Measurements from ENCODE around the gene LBR.
A peak's percentile ranks its signal among the peaks of the same experiment; 100 is the strongest.

Gene LBR

DNA sequence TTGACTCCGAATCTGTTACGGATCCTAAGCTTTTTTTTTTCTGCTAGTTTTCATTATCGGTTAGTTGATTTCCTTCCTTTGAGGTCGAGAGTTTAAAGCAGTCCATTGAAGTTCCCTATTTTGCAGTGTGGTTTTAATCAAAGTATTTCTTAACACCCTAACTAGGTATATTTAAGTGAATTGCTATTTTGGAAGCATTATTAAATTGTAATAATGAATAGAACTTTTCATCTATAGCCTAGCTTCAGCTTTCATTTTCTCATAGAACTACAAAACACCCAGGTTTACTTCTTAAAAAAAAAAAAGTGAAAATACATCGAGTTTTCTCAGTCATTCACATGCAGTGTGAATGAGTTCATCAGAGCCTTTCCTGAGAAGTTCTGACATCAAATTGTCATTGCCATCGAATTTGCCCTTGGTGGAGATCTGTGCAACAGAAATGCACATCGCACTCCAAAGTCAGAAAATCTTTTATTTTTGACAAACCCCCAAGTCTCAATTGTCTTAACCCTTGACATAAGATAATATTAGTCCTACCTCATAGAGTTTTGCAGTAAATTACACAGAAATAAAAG lies 1.1 kb upstream of the LBR start:
- TF ChIP-seq, protein P1, sequence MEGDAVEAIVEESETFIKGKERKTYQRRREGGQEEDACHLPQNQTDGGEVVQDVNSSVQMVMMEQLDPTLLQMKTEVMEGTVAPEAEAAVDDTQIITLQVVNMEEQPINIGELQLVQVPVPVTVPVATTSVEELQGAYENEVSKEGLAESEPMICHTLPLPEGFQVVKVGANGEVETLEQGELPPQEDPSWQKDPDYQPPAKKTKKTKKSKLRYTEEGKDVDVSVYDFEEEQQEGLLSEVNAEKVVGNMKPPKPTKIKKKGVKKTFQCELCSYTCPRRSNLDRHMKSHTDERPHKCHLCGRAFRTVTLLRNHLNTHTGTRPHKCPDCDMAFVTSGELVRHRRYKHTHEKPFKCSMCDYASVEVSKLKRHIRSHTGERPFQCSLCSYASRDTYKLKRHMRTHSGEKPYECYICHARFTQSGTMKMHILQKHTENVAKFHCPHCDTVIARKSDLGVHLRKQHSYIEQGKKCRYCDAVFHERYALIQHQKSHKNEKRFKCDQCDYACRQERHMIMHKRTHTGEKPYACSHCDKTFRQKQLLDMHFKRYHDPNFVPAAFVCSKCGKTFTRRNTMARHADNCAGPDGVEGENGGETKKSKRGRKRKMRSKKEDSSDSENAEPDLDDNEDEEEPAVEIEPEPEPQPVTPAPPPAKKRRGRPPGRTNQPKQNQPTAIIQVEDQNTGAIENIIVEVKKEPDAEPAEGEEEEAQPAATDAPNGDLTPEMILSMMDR (IDR thresholded peaks at IDR 0.05; ENCODE audit: low read depth, low read length, missing control alignments): no peak
- DNase-seq: no peak
- Histone ChIP-seq H3K4me3 (ENCODE audit: low read depth, low read length) (peak overlapping the region; percentile 83), H3K27me3 (replicated peaks) (no peaks in the 10 kb centered on the region), H3K27ac (peak overlapping the region; percentile 61), H3K36me3 (replicated peaks) (no peaks in the 10 kb centered on the region)
- in situ Hi-C loops (cut with HindIII; ENCODE audit: low pct_ligation_motif_present, low sequenced_read_pairs): no loop called here

DNA sequence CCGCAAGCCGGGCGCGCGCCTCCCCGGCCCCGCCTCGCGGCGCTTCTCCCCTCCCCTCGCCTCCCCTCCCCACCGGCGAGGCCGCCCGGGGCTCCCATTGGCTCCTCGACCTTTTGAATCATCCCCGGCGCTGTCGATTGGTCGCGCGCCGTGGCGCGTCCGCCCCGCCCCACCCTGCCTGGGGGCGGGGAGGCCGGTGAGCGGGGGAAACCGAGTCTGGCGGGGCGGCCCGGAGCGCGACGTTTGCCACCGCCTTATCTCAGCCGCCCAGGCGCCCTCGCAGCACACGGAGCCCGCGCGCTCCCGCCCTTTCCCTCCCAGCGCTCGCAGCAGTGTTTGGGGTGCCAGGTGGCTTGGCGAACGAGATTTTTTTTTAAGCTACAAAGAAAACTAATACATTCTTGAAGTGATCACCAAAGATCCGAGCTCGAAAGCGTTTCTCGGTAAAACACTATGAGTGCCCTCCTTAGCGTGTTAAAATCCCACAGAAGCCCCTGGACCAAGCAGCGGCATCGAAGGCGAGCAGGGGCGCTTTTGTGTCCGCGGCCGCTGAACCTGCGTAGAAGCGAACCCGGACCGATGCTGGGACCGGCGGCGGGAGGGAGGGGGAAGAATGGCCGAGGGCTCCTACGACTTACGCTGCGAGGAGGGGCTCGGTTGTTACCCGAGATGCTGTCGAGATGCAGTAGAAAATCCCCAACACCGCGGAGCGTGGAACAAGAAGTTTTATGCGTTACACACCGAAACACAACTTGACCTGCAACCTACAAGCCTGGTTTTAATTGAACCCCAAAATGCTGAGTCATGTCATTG lies 436 bp upstream of the LBR start:
- in situ Hi-C loops (cut with HindIII; ENCODE audit: low pct_ligation_motif_present, low sequenced_read_pairs): no loop called here
- H3K27ac ChIP-seq: peak overlapping the region; percentile 61
- TF ChIP-seq, protein P1 (IDR thresholded peaks at IDR 0.05; ENCODE audit: low read depth, low read length, missing control alignments): no peak

DNA sequence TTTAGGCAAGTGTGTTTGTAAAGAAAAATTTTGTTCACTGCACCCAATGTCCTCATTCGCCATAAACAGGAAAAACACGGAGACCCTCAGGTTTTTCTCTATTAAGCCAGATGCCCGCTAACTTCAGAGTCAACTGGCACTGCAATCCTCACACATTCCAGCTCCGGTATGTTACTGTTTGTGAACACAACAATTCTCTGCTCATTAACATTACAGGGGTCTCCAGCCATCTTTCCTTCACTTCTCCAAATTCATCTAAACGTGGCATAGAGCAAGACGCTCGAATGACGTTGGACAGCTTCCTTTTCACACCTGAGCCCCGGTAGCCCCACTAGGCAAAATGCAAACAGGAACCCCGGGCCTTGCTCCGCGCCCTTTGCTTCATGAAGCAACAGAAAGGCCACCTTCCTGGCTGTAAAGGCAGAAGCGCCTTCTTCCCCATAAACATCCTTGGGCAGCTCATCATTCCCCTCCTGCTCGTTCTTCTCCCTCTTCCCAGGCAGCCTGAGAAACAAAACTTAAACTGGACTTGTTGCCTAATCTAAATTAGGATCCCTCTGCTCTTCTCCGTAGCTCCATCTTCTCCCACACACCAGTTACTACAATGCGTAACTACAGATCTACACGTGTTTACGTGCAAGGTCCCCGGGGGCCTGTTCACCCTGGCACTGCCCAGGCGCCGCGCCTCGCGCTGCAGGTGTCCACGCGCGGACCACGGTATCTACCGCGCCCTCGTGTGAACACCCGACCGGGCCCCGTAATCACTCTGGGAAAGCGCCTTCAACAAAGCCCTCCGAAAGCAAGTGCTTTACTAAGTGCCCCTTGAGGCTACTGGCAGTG lies 1.2 kb downstream of the LBR start:
- Histone ChIP-seq H3K27ac (no peak overlapping the region), H3K4me3 (ENCODE audit: low read depth, low read length) (peak overlapping the region; percentile 83), H3K27me3 (replicated peaks) (no peaks in the 10 kb centered on the region), H3K36me3 (replicated peaks) (peaks cover 2% of the 10 kb centered on the region)
- in situ Hi-C loops (cut with HindIII; ENCODE audit: low pct_ligation_motif_present, low sequenced_read_pairs): no loop called here
- TF ChIP-seq, protein P1 (IDR thresholded peaks at IDR 0.05; ENCODE audit: low read depth, low read length, missing control alignments): no peak
- DNase-seq: no peak

More for the DNA sequence above, 436 bp upstream of the LBR start:
- Histone ChIP-seq H3K4me3 (ENCODE audit: low read depth, low read length) (peak overlapping the region; percentile 83), H3K36me3 (replicated peaks) (no peaks in the 10 kb centered on the region), H3K27me3 (replicated peaks) (no peaks in the 10 kb centered on the region)
- DNase-seq: peak; percentile 79

DNA sequence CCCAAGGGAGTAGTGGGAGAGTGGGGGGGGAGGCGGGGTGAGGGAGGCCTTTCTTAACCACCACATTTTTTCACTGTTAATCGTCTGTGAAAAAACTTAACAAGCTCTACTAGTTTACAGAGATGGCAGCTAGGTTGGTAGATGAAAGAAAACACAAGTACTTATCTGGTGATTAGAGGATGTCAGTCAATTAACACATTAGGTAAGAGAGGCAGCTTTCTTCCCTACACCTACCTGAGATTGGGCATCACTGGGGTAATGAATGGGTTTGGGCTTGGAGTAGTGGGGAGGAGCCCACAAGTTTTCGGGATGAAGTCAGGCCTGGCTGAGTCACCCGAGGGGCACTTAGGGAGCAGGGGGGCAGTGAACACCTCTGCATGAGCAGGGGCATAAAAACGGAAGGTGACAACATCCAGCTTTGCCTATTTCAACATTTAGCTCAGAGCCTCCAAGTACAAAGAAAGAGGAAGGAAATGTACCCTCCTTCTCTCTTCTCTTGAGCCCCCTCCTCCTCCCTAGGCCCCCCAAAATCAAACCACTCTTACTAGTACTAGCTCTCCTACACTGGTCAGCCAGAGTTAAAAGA lies 2.5 kb downstream of the LBR start:
- no peak for DNase-seq
- Histone ChIP-seq H3K36me3 (replicated peaks) (peaks cover 2% of the 10 kb centered on the region), H3K27ac (peak overlapping the region; percentile 12), H3K4me3 (ENCODE audit: low read depth, low read length) (no peak overlapping the region), H3K27me3 (replicated peaks) (no peaks in the 10 kb centered on the region)
- TF ChIP-seq, protein P1 (IDR thresholded peaks at IDR 0.05; ENCODE audit: low read depth, low read length, missing control alignments): no peak
- in situ Hi-C loops (cut with HindIII; ENCODE audit: low pct_ligation_motif_present, low sequenced_read_pairs): no loop called here

DNA sequence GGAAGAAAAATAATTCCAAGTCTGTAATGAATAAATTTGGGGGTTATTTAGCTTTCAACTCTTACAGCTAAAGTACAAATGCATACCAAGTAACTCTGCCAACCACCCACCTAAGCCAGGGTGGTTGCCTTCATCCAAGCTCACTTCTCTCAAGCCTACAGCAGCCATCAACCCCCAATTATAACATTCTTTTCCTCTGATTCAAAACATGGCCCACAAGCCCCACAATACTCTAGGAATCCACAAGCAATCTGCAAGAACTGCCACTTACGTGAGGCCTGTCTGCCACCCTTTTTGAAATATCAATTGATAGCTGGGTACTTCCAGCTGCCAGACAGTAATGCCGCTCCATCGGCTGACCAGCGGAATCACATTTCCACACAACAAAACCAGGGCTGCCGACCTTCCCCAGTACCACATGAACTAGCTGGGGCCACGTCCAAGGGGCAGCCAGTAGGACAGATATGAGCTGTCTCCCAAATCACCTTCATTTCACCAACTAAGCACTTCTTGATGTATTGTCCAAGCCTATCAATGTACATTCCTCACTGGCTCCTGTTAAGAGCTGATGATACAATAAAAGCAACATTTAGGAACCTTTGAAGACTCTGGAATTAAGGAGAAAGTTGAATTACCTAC lies 3.2 kb downstream of the LBR start:
- in situ Hi-C loops (cut with HindIII; ENCODE audit: low pct_ligation_motif_present, low sequenced_read_pairs): no loop called here
- TF ChIP-seq, protein P1 (IDR thresholded peaks at IDR 0.05; ENCODE audit: low read depth, low read length, missing control alignments): no peak
- DNase-seq: peak; percentile 20
- Histone ChIP-seq H3K27ac (peak overlapping the region; percentile 12), H3K4me3 (ENCODE audit: low read depth, low read length) (no peak overlapping the region), H3K36me3 (replicated peaks) (peaks cover 2% of the 10 kb centered on the region), H3K27me3 (replicated peaks) (no peaks in the 10 kb centered on the region)
